VCaP (cell line): ENCODE results near the gene PGF.

Experiments
- H3K27ac ChIP-seq: fragments of 450-650 bp; 2 replicates; pipeline ENCODE4 v1.5.1; 2017
- CTCF ChIP-seq: fragments of 450-650 bp; conservative IDR thresholded peaks from 2 replicates; pipeline ENCODE4 v1.5.1; 2017; ENCODE audit warnings: mild to moderate bottlenecking, moderate library complexity

PGF gene

GRCh38 chr14:74907744-74908143 lies 47.7 kb downstream of the PGF start:
- TF ChIP-seq CTCF, result no peak
- no peak overlapping the region for H3K27ac ChIP-seq

- H3K27ac ChIP-seq, result no peak overlapping the region
- TF ChIP-seq CTCF, result no peak
Measured at GRCh38 chr14:74906925-74907521, 48.4 kb downstream of the PGF start.

- H3K27ac ChIP-seq, result no peak overlapping the region
- peak; percentile 93 for TF ChIP-seq CTCF
Measured at GRCh38 chr14:74905595-74906142, 49.7 kb downstream of the PGF start.

GRCh38 chr14:74904635-74905503 lies 50.5 kb downstream of the PGF start:
- TF ChIP-seq CTCF, result no peak
- H3K27ac ChIP-seq, result no peak overlapping the region

- H3K27ac ChIP-seq, result no peak overlapping the region
- no peak for TF ChIP-seq CTCF
Measured at GRCh38 chr14:74902941-74903705, 52.3 kb downstream of the PGF start.

- no peak for TF ChIP-seq CTCF
- H3K27ac ChIP-seq, result no peak overlapping the region
Measured at GRCh38 chr14:74898694-74899093, 56.7 kb downstream of the PGF start.

- no peak overlapping the region for H3K27ac ChIP-seq
- no peak for TF ChIP-seq CTCF
Measured at GRCh38 chr14:74898083-74898482, 57.3 kb downstream of the PGF start.
